Fibroblast of skin of right quadriceps (primary cell): ENCODE data around the gene TMEM81.

Experiments used
- DNase-seq: peaks from one replicate; pipeline ENCODE4 v3.0.0-alpha.2; 2013

TMEM81 gene, protein sequence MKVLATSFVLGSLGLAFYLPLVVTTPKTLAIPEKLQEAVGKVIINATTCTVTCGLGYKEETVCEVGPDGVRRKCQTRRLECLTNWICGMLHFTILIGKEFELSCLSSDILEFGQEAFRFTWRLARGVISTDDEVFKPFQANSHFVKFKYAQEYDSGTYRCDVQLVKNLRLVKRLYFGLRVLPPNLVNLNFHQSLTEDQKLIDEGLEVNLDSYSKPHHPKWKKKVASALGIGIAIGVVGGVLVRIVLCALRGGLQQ

DNA sequence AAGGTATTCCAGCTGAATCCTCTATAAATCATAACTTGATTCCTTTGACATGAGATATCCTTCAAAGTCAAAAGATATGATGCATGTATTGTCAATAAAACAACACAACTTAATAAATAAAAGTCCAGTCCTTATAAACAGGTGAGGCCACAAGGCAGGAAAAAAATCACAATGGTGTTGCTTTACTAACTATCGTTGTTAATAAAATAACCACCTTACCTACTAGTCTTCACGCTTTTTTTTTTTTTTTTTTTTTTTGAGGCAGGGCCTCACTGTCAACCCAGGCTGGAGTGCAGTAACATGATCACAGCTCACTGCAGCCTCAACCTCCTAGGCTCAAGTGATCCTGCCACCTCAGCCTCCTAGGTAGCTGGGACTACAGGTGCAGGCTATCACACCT lies at the start of gene TMEM81:
TSS of gene TMEM81 (minus strand) at position 101 of the 400 bp plus-strand sequence. CDS start 140 bp downstream, outside the sequence.
- DNase-seq: no peak

DNA sequence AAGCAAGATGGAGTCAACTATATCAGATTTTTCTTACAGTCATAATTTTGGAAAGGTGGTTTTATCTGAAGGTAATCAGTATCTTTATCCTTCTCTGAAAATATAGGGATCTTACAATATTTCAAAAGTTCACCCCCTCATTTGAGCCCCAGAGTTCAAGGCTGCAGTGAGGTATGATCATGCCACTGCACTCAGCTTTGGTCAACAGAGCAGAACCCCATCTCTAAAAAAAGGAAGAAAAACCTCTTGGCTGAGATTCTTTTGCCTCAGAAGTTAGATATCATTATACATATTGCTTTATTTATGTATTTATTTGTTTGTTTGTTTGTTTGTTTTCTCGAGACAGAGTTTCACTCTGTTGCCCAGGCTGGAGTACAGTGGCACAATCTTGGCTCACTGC lies 49.0 kb upstream of the TMEM81 start:
- DNase-seq: no peak

DNA sequence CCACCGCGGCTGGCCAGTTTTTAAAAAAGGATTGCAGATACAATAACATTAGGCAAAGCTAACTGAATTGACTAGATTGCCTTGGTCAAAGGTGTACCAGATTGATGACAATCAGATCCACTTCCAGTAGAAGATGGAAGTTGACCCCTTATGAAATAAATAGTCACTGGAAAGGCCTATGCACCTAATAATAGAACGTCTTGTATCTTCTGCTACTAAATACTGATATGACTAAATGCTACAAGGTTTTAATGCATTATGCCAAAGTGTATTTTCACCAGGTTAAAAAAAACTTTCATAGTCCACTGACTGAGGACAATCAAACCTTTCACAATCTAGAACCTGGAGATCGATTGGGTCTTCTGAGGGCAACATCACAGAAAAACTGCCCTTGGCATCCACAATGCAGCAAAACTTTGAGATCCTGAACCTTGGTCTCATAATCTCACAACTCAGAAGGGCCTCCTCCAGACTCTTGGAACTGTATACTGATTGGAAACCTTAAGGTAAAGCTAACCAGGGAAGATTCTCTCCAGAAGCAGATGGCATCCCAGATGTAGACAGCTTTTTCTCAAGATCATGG lies 45.3 kb upstream of the TMEM81 start:
- DNase-seq: no peak

DNA sequence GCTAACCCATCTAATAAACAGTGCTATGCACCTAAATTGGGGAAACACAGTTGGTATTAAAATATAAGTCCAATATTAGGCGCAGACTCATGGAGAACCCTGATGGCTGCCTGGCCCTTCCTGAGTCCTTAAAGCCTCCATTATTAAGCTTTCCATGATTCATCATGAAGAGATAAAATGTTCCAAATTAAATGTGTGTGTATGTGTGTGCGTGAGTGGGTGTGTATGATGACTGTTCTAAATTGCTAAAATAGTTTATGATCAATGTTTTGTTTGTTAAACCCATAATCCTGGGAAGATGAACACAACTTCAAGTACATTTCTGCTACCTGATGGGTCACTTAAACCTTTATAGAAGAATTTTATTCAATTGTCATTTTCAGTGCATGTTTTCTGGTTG lies 43.8 kb upstream of the TMEM81 start:
- DNase-seq: no peak

DNA sequence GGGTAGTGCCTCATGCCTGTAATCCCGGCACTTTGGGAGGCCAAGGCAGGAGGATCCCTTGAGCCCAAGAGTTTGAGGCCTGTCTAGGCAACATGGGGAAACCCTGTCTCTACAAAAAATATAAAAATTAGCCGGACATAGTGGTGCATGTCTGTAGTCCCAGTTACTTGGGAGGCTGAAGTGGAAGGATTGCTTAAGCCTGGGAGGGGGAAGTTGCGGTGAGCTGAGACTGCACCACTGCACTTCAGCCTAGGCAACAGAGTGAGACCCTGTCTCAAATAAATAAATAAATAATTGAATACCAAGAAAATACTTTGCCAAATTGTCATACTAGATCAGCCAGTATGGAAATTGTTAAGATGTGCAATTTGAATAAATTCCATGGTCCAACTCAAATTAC lies 43.4 kb upstream of the TMEM81 start:
- no peak for DNase-seq

DNA sequence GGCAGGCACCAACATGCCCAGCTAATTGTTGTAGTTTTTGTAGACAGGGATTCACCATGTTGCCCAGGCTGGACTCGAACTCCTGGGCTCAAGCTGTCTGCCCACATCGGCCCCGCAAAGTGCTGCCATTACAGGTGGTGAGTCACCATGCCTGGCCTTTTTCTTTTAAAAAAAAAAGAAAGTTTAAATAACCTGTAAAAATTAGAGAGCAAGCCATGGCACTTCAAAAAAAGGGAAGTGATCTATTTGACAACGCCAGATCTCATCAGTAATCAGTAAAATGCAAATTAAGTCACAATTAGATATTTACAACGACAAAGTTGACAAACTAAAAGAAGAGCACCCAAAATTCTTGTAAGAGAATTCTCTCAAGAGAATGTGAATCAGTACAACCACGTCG lies 40.5 kb upstream of the TMEM81 start:
- DNase-seq: no peak

DNA sequence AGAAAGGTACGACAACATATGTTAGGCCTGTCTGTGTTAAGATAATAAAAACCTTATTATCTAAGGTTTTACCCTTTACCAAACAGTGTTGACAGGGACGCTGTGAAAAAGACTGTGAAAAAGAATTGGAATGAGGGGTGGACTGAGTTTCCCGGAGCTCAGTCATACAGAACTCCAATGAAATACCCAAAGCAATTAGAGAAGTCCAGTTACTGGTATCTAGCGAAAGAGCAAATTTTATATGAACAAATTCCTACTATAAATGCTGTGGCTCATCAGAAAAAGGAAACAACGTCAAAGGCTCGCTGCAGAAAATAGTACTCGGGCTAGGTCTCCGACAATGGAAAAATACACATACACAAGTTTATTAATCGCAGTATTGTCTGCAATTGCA lies 38.2 kb upstream of the TMEM81 start:
- DNase-seq: no peak

DNA sequence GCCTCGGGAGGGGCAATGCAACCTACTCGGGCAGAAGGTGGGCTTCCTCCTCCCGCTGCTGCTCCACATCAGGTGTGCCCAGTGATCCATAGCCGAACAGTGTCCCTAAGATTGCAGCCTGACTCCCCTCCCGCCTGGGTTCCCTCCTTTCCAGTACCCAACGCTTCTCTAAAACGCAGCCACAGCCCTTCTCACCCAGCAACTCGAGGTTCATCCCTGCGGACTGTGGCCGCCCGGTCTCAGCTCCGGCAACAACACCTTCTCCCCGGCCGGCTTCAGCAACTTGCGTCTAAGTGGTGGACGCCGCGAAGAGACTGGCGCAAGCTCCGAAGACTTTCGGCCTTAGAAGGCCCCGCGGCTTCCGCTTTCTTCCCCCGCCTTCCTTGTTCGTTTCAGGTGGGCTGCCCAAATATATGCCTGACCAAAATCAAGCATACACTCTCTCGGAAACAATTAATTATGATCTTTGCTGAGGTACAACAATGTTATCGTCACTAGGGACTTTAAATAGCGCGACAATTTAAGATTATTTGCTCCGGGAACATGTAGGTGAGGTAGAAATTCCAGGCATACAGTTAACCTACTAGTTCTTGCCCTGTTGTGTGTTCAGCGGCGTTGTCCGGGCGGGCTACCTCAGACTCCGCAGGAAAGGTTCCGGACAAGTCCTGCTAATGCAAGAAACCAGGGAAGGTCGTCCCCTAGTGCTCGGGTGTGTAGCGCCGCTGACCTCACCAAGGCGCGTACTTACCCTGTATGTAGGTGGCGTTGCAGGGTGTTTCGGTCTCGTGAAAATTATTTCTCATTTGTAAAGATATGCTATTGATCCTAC lies 37.6 kb upstream of the TMEM81 start, which contains the start of gene RBBP5:
TSS of gene RBBP5 (minus strand) at position 319 of the 829 bp plus-strand sequence. CDS start at position 214, 105 bp downstream.
- peak; percentile 98 for DNase-seq

DNA sequence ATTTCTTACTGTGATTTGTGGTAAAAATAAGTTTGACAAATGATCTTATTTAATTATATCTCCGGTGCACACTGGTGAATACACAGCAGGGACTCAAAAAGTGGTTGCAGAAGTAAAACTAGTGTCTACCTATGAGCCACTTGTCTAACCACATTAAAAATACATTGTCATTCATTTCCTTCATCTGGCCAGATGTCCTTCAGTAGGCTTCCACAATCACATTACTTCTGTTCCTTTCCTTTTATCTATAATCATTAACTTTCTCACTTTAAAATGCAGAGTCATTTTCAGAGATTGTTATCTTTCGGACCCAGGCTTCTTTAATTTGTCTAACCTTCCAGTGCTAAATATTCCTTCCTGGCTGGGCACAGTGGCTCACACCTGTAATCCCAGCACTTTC lies 34.5 kb upstream of the TMEM81 start:
- DNase-seq: no peak

DNA sequence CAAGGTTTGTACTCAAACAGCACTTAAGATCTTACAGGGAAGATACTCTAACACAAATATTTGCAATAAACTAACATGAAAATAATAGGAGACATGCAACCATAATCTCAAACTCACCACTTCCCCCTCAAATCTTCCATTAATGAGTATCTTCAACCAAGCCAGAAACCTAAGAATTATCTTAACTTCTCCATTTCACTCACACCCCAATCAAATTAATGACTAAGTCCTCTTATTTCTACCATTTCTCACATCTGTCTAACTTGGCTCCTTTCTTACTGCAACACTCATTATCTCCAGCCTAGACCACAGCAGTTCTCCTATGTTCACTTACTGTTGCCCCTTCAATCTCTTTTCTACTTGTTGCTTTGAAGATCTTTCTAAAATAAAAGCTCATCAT lies 27.1 kb upstream of the TMEM81 start:
- DNase-seq: no peak

DNA sequence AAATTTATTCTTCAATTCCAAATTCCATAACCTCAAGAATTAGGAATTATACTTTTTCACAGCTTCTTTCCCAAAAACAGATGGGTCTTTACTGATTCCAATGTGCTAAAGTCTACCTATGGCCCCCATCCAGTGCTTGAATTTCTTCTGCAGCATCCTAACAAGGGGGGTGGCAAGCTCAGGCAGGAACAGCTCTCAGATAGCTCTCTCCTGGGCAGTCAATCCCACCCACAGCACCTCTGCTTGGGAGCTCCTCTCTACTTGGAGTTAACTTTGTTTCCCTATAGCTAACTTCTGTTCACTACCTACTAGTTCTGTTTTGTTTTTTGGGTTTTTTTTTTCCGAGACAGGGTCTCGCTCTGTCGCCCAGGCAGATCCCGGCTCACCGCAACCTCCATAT lies 25.5 kb upstream of the TMEM81 start:
- no peak for DNase-seq

DNA sequence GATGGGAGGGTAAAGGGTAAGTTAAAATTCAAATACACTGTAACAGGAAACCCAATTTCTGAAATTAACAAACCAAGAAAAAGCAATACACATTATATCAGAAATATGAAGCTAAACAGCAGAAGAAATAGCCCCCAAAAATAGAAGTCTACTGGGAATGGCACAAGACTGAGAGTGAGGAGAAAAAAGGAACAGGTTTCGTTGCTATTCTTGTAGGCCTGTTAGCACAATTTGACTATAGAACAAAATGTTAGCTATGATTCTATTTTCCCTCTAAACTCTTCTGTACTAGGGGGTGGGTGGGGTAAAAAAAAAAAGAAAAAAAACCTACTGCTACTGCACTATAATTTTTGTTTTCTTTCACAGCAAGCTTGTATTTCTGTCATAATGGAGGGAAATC lies 25.0 kb upstream of the TMEM81 start:
- DNase-seq: no peak

DNA sequence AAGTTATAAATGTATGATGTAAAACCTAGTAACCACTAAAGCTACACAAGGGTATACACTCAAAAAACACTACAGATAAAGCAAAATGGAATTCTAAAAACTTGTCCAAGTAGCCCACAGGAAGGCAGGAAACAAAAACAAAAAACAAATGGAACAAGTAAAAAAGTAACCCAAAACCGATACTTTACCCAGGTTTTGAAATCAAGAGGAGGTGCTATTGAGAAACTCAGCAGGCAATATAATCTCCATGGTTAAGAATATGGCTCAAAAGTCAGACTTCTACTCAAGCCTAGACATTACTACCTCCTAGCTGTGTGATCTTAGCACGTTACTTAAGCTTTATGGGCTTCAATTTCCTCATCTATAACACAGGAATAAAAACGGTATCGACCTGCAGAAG lies 24.2 kb upstream of the TMEM81 start:
- DNase-seq: no peak

DNA sequence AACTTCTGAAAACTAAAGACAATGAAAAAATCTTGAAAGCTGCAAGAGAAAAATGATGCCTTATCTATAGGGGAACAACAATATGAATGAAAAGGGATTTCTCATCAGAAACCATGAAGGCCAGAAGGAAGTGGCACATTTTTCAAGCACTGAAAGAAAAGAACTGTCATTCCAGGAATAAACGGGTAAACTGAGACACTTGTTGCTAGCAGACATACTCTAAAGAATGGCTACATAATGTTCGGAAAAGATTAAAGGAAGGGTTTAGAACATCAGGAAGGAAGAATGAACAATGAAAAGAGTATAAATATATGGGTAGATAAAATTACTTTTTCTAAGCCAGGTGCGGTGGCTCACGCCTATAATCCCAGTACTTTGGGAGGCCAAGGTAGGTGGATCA lies 23.1 kb upstream of the TMEM81 start:
- DNase-seq: no peak

DNA sequence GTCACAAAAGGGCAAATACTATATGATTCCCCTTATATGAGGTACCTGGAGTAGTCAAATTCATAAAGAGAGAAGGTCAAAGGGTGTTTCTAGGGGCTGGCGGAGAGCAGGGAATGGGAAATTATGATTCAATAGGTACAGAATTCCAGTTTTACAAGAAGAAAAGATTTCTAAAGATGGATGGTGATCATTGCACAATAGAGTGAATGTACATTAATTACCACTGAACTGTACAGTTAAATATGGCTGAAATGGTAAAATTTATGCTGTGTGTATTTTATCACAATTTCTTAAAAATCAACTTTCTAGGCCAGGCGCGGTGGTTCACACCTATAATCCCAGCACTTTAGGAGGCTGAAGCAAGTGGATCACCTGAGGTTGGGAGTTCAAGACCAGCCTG lies 18.1 kb upstream of the TMEM81 start:
- DNase-seq: no peak

DNA sequence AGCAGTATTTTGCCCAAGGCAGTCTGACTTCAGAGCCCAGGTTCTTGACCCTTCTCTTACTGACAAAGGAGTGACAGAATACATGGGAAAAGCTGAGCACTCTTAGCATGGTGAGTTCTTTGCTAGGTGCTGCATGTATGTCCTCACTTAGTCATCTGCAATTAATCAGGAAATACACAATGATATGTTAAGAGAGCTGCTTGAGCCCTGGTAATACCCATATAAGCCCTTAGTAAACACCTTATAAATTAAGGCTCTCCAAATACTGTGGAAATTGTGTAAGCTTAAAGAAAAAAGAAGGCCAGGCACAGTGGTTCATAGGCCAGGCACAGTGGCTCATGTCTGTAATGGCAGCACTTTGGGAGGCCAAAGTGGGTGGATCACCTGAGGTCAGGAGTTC lies 14.0 kb upstream of the TMEM81 start:
- no peak for DNase-seq

DNA sequence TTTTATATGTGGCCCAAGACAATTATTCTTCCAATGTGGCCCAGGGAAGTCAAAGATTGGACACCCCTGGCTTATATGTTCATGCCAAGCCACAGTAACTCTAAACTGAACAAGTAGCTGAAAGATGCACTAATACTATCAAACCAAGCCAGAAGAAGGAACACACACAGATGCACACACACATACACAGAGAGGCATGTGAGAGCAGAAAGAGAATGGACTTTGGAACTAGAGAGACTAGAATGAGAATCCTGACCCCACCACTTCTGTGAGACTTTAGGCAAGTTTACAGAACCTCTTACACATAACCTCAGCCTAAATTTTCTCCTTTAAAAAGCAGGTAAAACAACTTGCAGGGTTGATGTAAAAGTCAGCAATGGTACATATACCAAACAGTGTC lies 11.2 kb upstream of the TMEM81 start:
- DNase-seq: no peak

DNA sequence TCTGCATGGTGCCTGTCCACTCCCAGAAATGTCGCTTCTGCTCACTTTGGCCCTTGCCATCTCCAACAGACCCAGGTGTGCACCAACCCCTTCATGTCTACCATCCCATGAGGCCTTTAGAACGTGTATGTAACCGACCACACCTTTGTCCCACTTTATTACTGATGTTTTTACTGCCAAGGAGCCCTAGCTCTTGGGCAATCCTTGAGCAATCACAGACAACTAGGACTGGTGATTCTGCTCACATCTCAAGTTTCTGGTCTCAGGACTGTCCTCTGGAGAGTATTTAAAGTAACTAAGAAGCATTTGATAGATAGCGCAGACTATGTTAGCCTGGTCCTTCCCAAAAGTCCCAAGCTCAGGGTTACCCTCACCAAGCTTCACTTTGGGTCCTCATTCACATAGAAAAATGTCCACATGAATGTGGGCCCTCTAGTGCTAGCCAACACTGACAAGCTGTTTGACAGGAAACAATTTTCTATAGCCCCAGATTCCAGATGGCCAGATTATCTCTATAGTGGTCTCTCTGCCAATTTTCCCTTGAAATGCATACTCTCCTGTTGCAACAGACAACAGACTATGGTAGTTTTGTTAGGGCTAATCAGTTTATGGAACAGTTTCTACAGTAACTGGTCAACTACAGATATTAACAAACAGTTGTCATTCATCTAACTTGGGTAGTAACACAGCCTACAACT lies 6.9 kb upstream of the TMEM81 start:
- no peak for DNase-seq

DNA sequence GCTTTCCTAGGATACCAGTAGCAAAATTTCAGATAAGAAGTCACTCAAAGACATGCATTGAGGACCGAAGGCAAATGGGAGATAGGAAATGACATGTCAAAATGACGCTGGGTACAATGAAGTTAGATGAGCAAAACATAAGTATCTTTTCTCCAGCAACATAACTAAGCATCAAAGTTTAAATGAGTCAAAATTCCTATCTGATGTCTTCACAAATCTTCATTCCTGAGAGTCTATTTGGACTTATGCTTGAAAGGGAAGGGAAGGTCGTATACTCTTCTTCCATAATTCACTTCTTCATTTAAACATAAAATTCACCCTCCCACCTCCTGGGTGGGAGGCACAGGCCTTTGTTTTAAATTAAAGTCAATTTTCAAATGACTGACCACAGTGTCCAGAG lies 4.1 kb upstream of the TMEM81 start:
- peak; percentile 20 for DNase-seq

DNA sequence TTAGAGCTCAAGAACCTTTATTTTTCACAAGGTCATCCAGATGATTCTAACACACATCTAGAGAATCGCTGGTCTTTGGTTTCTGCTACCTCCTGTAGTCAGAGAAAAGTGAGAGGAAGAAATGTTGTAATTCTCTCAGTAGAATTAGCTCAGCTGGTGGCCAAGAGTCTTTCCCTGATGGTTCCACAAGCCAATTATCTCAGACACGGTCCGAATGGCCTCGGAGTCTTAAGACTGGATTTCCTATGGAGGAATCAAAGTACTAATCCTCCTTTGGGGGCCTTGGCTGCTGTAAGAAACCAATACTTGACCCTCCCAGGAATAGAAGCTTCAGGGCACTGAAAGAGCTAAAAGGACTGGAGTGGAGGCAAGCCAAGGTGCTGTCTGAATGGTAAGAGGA lies 1.8 kb downstream of the TMEM81 start:
- DNase-seq: no peak

DNA sequence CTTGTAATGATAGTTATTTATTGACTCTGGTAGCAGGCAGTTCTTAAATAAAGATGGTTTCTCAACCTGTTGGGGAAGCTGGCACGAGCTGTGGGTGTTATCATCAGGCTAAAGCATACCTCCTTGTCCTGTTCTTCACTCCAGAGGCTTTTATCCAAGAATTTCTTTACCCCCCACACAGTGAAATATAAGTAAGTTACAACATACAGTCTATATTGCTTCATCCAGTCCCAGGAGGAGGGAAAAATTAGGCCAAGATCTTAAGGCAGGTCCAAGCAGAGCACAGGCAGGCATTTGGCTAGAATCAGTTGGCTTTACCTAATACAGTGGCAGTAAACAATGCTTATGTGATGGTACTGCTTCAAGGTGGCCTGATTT lies 6.3 kb downstream of the TMEM81 start:
- peak; percentile 34 for DNase-seq

DNA sequence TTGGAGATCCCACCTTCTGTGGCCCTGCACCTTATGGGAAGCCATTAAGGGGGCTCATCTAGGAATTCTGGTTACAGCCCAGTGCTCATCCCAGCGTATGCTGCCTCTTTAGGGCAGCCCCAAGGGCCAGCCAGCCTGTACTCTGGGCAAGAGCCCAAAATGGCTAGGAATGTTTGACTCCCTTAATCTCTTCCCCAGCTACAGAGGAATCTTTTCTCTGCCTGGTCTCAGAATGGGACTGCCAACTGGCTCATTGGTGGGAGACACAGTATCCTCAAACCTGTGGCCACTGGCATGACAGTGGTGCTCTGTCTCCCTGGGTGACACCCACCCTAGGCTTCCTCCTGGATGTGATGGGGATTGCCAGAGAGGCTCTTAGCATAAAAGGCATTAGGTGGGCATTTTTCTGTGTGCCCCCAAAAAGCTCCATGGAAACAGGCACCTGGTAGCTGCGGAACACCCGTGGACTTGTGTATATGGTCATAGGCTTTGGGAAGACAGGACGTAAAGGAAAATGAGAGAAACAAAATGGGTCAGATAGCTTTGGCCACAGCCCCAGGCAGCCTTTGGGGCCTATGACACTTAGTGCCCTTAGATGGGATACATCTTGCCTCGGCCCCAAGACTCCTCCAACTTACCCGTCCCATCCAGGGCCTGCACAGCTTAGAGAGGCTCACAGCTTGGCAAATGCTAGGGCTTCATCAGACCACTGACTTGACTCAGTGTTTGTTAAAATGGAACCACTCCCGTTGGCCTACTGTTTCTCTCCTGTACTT lies 6.9 kb downstream of the TMEM81 start:
- DNase-seq: no peak

DNA sequence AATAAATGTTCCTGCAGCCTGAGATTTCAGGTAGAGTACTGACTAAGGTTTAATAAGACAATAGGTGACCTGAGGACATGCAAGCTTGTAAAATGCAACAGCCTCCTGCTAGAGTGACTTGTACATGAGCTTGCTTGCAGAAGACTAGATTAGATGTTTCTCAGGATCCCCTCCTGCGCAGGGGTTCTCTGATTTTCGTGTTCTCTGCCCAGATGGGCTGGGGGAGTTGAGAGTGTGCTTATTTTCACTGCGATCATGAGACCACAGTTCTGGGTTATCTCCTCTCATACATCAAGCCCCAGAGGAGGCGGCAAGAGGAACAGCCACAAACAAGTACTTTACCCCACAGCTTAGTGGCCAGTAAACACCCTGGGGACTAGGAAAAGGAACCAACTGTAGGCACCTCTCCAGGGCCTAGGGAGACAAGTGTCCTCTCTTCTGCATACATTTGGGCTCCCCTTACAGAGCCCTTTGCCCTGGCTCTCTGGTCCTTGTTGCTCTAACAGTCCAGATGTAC lies 8.0 kb downstream of the TMEM81 start:
- no peak for DNase-seq
